Mucosa of gallbladder (tissue), 1 donor: ENCODE data around the gene GRK5. TPM values are rescaled to one million over a fixed set of nuclear protein-coding genes. Genes with fewer than 3 reads are reported as not detected.

Experiments
- DNase-seq: peaks from one replicate; pipeline ENCODE4 v3.0.0-alpha.2; 2020; ENCODE audit warnings: low spot score
- total RNA-seq: library from RNA; stranded (reverse); gene quantifications from one replicate; pipeline ENCODE4 v1.2.1, GENCODE V29; 2021
- donor health status: DM: no; HTN: no; CAD: no.

The GRK5 gene
- total RNA-seq, 1 donor from 2014 or later, result 21.1 TPM

DNA sequence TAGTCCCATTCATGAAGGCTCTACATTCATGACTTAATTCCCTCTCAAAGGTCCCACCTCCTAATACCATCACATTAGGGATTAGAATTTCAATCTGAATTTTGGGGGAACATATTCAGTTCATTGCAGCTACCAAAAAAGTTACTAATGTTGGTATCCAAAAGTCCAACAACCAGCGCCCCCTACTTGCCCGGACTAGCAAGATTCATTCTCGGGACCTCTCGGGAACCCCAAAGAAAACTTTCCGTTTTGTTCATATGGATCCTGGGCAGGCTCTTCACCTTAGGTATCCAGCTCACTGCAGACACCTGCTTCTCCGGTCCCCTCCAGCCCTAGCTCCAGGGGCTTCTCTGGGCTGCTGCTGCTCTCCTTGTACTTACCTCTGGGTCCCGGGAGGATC lies 8.9 kb upstream of the GRK5 start:
- no peak for DNase-seq

- peak; percentile 67 for DNase-seq
These were observed 8.0 kb upstream of the GRK5 start for GRCh38 chr10:119199231-119199992.

DNA sequence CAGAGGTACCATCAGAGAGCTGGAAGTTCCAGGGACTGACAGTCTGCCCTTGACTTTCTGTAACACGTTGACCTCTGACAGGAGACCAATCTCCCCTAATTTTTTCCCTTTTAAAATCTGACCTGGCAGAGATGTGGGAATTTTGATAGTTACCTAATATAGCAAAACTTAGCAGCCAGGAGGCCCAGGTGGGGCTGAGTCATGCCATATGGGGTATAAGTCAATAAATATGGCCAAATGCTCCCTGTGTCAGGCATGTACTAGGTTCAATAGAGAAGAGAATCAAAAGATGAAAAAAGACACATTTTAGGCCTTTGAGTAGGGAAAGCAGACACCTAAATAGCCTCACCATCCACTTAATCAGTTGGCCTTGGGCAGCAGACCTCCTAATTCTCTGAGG lies 6.1 kb upstream of the GRK5 start:
- DNase-seq, result no peak

DNA sequence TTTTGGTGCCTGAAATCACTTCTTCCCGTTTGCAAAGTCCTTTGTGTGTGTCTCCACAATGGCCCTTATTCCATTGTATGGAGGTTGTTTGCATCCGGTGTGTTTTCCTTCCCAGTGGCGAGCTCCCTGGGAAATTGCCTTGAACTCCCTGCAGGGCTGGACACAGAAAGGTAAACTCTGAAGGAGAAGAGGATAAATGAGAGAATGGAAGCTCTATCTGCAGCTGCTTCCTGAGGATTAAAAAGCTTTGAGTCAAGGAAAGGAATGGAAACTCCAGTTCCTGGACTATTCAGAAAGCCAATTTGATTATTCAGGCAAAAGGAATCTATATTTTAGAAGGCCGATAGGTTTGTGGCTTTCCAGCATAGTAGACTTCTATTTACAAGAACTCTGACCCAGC lies 4.4 kb upstream of the GRK5 start:
- no peak for DNase-seq

GRCh38 chr10:119205894-119206602 lies 1.3 kb upstream of the GRK5 start:
- DNase-seq, result peak; percentile 56

- DNase-seq, result peak; percentile 43
These were observed 587 bp upstream of the GRK5 start for GRCh38 chr10:119206603-119207365.

DNA sequence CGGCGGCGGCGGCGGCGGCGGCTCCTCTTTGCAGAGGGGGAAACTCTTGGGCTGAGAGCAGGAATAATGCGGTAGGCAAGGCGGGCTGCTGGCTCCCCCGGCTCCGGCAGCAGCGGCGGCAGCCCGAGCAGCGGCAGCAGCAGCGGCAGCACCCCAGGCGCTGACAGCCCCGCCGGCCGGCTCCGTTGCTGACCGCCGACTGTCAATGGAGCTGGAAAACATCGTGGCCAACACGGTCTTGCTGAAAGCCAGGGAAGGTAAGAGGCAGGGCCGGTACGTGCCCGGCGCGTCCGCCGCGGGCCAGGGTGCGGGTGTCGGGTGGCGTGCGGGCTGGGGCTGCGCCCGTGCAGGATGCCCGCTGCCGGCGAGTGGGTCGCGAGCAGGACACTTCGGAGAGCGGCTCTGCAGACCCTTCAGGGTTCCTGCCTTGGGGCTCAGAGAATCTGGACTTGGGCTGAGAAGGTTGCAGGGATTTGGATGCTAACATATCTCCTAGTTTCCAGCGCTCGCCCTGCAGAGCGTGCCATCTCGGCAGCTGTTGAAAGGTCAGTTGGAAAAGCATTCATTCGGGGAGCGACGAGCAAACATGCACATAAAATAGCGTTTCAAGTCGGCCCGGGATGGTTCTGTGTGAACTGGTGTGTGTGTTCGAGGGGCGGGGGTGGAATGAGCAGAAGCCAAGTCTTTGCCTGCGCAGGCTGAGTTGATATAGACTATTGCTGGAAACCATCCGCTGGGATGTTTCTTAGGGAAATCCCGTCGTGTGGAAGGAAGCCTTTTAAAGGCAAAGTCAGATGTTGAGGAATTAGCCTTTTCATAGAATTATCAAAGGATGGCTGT lies 562 bp downstream of the GRK5 start:
- DNase-seq, result peak; percentile 42

GRCh38 chr10:119208553-119208940 lies 1.2 kb downstream of the GRK5 start:
- DNase-seq, result no peak

DNA sequence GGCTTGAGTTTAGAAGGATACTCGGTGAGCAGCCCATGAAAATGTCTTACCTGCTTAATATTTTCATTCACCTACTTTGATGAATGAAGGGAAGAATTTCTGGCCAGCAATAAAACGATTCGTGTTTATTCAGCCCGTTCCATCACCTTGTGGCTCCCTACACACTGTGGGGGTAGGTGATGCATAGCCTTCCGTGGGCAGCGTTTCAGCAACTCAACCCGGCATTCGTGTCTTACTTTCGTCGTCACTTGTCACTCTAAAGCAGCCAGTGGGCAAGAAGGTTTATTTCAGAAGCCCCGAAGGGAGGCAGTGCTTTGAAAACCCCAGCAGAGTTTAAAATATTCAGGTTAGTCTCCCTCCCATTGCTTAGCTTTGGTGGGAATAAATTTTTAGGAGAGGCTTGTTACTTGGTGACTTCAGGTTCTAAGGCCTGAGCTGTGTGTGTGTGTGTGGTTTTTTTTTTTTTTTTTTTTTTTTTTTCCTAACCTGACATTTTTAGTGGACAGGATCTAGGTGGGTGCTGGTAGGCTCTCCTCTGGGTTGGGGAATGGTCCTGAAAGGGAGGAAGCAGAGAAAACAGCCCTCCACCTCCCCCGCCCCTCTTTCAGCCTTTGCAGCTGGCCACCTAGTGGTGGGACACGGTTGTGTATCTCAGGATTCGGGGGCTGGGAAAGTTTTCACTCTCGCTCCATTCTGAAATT lies 1.8 kb downstream of the GRK5 start:
- DNase-seq, result peak; percentile 54

DNA sequence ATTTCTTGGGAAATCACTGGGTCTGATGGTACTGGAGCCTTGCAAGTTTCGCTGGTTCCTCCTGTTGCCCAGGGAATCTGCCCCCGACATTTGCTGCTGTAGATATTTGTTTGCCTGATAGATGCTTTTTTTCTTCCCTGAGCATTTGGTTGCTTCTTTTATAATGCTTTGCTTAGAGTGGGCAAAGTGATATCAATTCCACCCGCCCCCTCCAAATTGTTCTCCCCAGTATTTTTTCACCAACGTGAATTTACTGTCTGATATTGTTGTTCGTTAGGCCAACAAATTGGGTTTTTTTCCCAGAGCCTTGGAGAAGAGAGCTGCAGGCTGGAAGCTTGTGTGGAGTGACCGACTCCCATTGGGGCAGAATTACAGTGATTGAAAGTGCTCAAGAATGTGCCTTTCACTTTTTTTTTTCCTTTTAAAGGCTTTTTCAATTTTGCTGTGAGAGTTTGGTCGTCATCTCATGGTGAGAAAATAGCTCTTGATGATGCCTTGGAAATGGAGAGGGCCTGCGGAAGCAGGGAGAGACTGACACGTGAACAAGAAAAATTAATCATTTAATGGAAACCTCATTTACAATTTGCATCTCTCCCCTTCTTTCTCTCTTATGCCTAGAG lies 2.5 kb downstream of the GRK5 start:
- no peak for DNase-seq

- no peak for DNase-seq
These were observed 3.3 kb downstream of the GRK5 start for GRCh38 chr10:119210633-119211032.

DNA sequence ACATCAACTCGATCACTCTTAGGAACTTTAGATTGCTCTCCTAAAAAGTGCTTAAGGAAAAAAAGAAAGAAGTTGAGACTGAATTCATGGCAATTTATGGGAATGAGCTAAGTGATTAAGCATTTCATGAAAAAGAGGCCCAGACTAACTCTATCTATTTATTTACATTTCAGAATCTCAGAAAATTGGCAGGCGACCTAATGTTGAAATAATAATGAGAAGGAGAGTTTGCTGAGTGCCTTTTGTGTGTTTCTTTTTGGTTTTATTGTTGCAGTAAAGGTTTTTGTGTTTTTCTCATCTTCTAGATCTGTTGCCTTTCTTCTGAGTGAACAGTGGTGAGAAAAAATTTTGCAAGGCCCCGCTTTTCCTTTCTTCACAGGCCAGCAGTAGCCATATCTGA lies 3.8 kb downstream of the GRK5 start:
- DNase-seq, result no peak

- no peak for DNase-seq
These were observed 4.5 kb downstream of the GRK5 start for GRCh38 chr10:119211625-119212441.

DNA sequence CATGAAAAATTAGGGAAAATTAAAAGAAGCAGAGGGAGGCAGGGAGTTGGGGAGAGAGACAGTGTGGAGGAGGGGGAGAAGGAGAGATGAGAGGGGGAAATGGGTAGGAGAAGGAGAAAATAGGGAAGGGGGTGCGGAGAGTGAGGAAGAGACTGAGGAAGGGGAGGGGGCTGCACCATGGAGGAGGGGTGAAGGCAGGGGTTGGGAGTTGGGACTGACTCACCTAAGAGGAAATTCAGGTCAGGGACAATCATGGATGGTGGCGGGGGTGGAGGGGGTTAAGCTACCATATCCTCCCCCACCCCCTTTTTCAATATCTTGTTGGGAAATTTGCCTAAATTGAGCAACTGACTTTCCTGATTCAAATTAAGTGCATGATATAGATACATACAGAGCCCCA lies 8.0 kb downstream of the GRK5 start:
- DNase-seq, result no peak

GRCh38 chr10:119216127-119216526 lies 8.8 kb downstream of the GRK5 start:
- no peak for DNase-seq

DNA sequence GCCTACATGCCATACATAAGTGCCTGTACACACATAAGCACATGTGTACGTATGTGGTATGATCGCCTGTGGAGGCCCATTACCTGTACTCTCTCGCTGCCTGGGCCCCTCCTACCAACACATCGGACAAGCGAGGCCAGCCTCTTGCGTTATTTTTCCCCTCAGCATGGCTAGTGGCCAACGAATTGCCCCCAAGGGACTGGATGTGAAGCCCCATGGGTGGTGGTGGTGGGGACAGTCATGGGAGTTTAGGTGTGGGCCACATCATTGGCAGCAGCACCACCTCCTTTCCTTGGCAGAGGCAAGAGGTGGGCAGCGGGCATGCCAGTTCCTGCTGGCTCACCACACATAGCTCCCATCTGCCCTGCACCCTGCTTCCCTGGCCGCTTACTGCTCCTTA lies 10.0 kb downstream of the GRK5 start:
- DNase-seq, result no peak

DNA sequence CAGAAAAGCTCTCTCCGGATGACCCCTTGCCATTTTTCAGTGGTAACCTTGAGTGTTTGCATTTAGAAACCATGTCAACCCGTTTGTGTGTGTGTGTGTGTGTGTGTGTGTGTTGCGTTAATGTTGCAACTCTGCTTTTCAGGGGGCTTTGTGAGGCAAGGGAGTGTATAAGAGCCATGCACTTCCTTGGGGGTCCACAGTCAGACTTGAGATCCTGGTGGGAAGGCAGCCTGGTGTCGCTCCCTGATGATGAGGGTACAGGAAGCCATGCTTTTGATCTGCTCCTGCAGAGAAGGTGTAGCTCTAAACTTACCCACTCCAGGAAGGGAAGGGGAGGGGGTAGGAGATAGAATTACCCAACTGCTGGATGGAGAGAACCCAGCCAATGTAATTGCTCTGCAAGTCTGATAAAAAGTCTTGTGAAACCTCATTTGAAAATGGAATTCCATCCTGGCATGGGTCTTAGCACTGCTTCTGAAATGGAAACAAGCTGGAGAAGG lies 10.7 kb downstream of the GRK5 start:
- DNase-seq, result no peak

DNA sequence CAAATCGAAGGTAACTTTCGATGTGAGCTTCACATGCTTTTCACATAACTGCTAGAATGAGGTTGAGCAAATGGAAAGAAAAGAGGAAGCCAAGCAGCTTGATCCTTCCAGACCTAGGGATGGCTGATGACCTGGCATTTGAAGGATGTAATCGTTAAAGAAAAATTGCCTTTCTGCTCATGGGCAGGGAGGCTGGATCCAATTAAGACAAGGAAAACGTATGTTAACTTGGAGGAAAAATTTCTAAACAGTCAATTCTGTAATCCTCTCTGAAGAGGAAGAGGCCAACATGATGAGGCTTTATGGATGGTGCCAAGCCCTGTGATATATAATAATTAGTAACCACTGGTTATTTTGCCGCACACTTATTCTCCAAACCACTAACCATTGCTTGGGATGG lies 12.5 kb downstream of the GRK5 start:
- DNase-seq, result no peak

DNA sequence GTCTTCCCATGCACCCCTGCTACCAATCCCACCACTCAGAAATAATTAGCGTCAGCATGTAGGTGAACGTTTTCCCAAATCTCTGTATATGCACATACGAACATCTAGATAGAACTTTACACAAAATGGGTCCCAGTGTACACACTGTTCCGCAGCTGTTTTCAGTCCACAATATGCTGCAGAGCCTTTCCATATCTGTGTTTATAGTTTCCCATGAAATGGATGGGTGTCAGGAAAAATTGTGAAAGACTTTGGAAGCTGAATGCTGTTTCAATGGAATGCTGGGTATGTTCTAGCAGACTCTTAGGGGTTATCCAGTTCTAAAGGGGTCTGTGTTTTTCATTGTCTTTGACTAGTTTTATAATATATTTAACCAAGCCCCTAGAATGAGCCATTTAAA lies 13.8 kb downstream of the GRK5 start:
- no peak for DNase-seq

DNA sequence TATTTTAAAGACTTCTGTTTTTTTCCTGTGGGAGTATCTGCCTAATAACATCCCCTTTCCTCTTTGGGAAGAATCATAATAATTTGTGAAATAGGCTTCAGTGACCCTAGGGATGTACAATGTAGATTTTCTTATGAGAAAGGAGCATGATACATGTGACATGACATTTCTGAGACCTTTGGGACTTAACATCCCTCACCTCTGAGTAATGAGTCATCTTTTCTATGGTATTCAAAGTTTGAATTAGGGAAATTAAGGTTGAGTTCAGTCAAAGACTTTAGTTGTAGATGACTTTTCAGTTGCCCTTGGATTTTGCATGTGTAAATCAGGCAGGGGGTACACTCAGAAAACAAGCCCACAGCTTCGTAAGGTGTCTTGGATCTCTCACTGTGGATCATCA lies 14.3 kb downstream of the GRK5 start:
- DNase-seq, result no peak
